Kidney capillary endothelial cell (primary cell): Measurements from ENCODE around the gene GJD3.
A peak's percentile ranks its signal among the peaks of the same experiment; 100 is the strongest.

Experiments used
- DNase-seq: peaks from one replicate; pipeline ENCODE4 v3.0.0-alpha.2; 2018; ENCODE audit warnings: low spot score

Gene GJD3

DNA sequence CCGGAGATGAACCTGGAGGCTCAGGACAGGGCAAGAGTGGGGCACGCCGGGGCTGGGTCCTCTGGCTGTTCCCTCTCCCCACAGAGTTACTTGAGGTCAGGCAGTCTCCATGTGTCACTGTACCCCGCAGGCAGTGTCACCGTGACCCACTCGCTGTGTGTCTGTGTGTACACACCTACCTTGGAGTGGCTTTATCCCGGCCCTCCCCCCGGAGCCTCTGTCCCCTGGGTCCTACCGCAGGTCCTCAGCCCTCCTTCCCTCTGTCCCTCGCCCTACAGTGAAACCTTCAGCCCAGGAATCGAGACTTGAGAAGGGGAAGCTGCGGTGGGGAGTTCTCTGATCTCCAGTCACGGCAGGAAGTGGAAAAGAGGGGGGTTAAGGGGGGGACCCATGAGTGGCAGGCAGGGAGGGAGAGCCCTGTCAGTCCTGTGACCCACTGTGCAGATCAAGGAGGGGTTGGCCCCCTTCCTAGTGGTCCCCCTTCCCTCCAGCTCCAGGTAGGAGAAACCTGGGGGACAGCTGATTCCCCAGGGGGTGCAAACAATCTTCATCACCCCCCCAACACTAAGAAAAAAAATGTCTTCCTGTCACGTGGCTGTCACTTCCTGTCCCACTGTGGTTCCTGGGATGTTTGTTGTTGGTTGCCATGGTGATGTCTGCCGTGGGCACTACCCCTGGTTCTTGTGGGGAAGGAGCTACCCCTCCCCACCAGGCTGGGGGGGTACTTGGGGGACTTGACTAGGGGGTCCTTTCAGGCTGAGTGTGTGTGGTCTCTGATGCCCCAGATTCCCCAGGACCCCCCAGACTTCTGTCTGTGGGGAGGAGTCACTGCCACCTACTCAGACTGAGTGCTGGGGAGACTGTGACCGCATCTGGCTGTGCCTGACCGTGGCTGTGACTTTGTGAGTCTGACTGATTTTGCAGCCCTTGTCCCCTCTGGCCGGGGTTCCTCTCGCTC, 41.9 kb downstream of the GJD3 start:
- DNase-seq, result peak; percentile 88

DNA sequence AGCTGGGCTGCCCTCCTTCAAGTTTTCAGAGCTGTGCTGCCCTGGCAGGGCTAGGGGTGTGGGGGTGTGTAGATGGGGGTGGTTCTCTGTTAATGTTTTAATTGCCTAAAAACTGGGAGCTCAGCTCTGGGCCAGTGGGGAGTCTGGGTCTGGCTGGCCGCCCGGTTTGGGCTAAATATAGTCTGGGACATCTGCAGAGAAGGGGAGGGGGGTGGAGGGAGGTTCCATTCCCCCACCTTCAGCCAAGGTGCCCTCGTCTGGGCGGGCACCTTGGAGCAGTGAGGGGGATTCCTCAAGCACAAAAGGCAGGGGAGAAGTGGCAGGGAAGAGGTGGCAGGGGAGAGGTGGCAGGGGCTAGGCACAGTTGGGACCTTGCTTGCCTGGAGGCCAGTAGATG, 42.6 kb downstream of the GJD3 start:
- no peak for DNase-seq

DNA sequence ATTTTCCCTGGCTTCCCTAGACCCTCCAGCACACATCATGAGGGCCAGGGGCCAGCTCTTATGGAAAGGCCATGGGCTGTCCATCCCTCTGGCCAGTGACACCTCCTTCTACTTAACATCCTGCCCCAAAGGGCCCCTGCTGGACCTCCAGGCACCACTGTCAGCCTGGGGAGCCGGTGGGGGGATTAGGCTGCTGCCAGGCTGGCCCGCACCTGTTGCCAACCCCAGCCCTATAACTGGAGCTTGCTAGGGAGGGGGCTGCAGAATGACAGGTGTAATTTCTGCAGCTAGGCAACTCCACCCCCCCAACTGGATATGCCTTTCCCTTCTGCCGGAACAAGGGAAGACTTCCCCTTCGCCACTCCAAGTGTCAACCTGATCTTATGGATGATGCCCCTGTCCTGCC, 43.0 kb downstream of the GJD3 start:
- DNase-seq, result no peak

DNA sequence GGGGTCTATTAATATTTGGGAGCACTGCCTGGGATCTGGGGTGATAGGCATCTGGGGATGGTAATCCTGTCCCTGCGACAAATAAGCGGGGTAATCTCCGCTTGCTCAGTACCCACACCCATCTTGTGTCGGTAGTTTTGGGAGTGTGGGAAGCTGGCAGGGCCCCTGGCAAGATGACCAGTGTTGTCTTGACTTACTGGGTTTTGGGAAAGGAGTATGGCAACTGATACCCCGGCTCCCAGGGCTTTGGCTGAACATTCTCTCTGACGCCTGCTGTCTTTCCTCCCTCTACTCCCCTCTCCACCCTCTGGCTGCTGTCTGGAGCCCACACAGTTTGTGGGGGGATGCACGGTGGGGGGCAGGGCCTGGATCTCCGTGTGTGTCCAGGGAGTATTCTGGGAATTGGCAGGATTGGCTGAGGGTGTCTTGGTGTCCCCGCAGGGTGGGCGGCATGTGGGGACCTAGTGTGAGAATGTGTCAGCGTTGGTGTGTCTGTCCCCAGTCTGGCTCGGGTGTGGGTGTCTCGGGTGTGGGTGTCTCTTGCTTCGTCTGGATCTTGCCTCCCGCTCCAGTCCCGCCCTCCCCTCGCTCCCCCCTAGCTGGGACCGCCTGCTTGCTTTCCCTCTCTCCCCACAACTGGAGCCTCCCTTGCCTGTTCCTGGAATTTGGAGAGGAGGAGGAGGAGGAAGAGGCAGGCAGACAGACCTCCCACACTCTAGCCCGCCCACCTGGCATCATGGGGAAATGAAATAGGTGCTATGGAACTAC, 43.6 kb downstream of the GJD3 start:
- no peak for DNase-seq

DNA sequence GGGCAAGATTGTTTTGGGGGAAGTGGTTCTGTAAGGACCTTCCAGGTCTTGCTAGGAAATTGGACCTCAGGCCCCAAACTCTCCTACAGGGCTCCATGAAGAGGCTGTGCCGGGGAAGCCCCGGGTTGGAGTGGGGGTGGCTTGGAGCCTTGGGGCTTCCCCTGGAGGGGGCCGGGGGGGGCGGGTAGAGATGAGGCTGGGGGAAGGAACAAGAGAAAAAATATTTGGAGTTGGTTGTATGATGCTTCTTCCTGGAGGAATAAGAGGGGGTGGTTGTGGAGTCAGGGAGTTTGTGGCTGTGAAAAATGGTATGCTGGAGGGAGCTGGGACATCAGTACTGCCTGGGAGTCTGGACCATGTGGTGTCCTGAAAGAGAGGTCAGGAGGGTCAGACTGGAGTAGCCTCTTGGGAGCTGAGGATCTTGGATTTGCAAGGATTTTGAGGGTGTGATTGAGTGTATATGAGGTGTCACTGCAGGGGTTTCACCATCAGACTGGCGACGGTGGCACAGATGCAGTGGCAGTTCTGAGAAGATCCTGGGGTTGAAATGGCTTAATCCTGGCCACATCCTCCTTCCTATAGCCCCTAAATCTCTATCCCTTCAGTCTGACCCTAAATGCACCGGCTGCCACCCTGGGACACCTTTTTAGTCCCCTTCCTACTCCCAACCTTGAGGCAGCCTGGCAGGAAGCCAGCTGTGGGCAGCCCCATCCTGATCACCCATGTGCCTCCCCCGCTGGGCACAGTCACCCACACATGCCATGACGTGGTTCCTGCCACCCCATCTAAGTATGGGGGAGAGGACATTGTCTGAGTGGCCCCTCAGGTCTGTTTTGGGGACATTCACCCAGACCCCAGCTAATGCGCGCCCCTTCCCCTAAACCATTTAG, 44.6 kb downstream of the GJD3 start:
- no peak for DNase-seq

DNA sequence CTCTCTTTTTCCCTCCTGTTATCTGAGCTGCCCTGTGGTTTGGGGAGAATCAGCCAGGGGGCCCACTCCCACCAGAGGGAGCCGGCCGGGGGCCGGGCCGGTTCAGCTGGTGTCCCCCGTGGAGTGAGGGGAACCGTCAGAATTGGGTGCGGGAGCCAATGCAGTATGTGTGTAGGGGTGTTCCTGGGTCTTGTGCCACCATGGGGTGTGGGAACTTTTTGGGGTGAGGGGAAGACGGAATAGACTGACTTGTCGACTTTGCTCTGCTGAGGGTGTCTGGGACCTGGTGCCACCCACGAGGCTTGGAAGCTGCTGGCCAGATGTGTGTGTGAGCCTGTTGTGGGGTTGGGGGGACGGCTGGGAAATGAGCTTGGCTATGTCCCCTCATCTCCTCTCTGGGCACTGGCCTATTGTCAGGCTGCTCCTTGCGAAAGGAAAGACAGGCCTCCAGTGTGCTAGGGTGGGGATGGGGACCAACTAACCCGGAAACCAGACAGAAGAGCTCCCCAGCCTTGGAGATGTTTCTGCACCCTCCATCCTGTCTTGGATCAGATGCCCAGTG, 45.6 kb downstream of the GJD3 start:
- DNase-seq, result no peak

DNA sequence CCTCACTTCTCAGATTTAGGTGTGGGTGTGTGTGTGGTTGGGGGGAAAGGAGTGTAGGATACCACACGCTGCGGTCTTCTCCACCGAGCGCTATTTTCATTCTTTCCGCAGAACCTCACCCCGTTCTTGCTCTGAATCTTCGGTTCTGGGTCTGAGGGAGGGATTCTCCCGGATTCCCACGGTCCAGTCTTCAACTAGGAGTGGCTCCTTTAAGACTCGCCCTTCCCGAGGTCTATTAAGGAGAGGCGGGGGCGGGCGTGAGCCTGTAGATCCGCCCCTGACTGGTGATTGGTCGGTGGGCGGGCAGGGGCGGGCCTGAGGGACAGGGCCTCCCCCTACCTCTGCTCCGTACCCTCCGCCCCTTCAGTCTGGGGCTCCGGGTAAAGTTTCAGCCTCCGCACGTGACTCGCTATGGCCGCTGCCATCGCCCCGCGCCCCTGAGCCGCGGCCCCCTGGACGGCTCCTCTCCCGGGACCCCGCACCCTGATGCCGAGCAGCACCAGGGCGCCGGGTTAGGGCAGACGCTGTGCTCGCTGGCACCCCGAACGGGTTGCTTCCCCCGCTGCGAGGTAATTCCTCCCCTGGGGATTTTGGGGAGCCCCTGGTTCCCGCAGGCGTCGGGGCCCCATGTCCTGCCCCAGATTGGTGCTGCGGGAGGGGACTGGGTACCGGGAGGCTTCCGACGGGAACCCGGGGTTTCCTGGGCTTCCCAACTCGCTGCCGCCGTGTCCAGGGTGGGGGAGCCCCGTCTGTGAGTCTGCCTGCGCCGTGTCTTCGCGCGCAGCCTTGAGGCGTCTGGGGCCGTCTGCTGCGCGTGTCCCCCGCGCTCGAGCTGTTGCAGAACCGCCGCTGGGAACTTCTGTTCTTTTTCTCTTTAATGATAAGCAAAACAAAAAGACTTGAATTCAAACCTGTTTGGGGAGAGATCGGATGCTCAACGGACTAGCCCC, 46.4 kb downstream of the GJD3 start:
- peak; percentile 92 for DNase-seq

DNA sequence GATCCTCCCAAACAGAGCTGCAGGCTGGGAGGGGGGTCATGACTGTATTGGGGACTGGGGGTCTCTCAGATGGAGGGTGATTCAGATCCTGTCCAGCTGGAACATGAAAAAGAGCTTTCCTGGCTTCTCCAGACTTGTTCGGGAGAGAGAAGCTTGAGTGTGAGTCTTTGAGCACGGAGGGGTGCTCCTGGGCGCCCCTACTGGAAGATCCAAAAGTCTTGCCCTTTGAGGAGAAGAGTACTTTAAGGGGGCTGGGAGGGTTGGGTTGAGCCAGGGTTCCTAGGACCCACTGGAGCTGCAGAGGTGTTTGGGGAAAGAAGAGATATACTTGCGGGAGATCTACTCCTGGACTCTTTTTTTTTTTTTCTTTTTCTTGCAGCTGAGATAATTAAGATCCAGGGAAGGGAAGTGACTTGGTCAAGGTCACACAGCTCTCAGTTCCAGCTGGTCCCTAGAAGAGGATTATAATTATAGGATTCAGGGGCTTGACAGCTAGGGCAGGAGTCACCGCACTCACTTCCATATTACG, 47.1 kb downstream of the GJD3 start:
- DNase-seq, result peak; percentile 79

DNA sequence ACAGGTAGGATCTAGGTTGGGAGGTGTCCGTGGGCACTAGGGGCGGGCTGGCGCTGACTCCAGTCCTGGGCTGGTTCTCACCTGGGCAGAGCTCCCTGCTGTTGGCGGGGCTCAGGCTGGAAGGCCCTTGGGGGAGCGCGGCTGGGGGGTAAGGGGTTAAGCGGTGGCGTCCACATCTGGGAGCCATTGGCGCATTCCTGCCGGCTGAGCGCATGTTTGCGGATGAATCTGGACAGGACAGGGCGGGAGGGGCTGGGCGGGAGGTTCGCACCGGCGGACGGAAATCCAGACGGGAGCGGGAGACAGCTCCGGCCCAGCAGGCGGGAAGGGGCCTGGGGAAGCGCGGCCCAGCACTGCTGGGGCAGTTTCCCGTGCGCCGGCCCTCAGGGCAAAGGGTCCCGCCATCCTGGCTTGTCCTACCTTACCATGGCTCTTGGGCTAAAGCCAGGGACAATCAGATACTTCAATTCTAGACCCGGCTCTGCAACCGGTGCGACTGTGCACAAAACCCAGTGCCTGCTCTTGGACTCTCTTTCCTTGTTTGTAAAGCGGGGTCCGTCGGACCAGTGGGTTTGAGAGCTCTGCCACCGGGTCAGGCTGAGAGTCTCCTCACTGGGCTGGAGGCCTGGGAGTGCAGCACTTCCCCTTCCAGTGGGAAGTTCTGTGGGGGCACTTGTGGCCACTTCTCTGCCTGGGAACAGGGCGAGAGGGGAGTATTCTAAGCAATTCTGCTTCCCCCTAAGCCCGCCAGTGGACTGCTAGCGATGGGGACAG, 47.8 kb downstream of the GJD3 start:
- peak; percentile 81 for DNase-seq

DNA sequence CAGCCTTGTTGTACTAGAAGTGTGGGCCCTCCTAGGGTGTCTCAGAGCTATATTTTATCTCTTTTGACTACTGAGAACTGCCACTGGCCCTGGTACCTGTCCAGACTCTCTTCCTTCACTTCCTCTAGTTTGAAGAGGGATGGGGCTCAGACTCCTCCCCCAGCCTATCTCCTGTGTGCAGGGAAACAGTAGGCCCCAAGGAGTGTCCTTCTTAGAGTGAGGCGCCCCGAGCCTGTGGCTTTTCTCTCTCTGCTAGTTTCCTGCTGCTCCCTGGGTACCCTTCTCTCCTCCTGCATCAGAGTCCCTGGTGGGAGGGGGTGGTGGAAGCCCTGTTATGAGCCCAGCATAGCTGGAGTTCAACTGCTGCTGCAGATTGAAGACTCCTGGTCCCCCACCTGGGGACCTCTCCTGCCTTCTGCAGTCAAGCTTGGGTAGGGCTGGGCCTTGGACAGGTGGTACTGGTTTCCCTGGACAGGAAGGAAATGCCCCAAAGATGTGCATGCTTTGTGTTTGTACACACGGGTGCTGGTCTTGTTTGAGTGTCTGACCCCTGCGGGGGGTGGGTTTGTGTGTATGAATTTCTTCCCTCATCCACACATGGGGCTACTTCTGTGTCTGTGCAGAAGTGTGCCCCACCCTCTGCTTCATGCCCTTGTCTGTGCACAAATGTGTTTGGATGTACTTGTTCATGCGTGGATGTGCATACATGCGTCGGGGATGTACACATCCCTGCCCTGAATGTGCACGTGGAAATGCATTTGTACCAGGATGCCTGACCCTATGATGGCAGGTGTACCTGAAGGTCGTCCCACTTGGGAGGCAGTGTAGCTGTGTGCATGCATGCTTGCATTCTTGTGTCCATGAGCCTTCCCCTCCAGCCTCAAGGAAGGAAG, 48.6 kb downstream of the GJD3 start:
- no peak for DNase-seq

DNA sequence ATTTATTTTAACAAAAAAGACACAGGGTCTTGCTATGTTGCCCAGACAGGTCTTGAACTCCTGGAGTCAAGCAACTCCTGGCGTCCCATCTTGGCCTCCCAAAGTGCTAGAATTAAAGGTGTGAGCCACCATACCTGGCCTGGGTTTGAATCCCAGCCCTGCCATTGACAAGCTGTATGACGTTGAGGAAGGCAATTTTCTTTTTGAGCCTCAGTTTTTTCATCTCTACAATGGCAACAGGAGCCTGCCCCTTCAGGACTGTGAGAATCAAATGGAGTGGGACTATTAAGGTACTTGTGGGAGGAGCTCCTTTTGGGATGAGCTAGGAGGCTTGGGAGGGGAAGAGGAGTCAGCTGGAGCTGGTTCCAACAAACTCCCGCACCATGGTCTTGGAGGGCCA, 49.3 kb downstream of the GJD3 start:
- no peak for DNase-seq

DNA sequence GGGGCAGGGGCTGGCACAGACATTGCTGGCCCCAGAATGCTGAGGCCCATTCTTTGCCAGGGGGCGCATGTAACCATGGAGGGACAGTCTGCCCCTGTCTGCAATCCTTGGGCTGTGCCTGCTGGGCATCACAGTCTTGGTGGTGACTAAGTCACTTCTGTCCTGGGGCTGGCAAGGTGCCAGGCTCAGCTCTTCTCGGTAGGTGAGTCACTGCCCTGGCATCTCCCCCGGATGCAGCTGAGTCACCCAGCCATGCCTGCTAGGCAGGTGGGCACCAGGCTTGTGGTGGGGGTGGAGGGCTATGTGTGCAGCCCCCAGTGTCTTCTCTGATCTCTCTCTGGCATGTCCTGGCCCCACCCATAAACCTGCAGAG, 50.0 kb downstream of the GJD3 start:
- DNase-seq, result peak; percentile 100

DNA sequence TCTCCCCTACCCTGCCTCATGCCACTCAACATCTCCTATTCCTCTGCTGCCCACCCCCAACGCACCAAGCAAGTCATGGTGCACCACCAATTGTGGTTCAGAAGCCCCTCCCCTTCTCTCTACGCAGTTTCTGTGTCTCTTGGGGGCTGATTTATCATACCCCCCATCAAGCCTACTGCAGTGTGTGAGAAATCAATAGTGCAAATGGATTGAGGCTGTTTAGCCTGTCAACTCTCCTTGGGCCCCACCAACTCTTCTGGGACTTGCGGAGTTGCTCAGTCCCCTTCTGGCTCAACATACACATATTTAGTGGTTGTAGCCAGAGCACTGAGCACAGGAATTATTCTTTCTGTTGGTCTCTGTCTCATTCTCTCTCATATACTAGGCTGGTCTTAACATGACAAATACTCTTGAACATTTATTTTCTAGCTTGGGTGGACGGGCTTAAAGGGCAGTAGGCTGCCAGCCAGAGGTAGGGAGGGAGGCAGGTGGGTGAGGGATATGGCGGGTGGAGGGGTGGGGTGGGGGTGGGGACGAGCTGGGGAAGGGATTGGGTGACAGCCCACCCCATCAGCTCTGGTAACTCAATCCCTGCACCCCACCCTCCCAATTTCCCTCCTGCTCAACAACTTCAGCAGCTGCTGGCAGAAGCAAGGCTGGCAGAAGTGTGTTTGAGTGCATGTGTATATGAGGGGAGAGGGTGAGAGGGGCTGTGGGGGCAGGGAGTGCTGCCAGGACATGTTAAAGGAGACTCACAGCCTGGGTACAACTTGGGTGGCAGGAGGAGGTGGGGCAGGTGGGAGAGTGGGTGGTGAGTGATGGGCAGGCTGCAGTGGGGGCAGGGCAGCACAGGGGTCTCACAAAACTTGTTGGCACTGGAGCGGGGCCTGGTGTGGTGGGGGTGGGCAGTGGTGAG, 50.6 kb downstream of the GJD3 start:
- DNase-seq, result no peak
